ENCODE results near the gene PRPF38B.
"Not testable (repeated sequence)": the region's sequence is repeated elsewhere in the genome, so short reads cannot be mapped to it uniquely, and the experiment has no call there.

GRCh38 chr1:108702109-108702508 lies 10.0 kb downstream of the PRPF38B start:
- TF ChIP-seq POLR2A (IDR thresholded peaks at IDR 0.05; ENCODE audit: low read length); GATA1 (IDR thresholded peaks at IDR 0.05; ENCODE audit: low read depth, low read length): not testable (repeated sequence)
